HG03460 (cell line): Measurements from ENCODE around the gene NUP188.

Experiments used
- ATAC-seq: cut with Tn5 transposase; IDR thresholded peaks from one replicate; pipeline ENCODE4 v1.9.1; 2021; ENCODE audit not compliant: unreplicated experiment

The NUP188 gene

GRCh38 chr9:128947527-128948301 lies at the start of gene NUP188, which contains the start of gene DOLK:
Gene NUP188 (plus strand): TSS chr9:128947699. CDS start chr9:128947720, 21 bp downstream.
Gene DOLK (minus strand): TSS chr9:128947603. CDS start chr9:128947303, 300 bp downstream.
- peak; percentile 66 for ATAC-seq

GRCh38 chr9:128898382-128898781 lies 49.1 kb upstream of the NUP188 start:
- no peak for ATAC-seq

GRCh38 chr9:128898845-128899565 lies 48.5 kb upstream of the NUP188 start:
- ATAC-seq, result no peak

- ATAC-seq, result no peak
Observed at GRCh38 chr9:128899566-128900322, 47.8 kb upstream of the NUP188 start.

- no peak for ATAC-seq
Observed at GRCh38 chr9:128901379-128901778, 46.1 kb upstream of the NUP188 start.

- ATAC-seq, result peak; percentile 9
Observed at GRCh38 chr9:128901822-128902221, 45.7 kb upstream of the NUP188 start.

GRCh38 chr9:128902351-128903078 lies 45.0 kb upstream of the NUP188 start:
- peak; percentile 89 for ATAC-seq

GRCh38 chr9:128903079-128903461 lies 44.4 kb upstream of the NUP188 start:
- ATAC-seq, result no peak

GRCh38 chr9:128903871-128904620 lies 43.5 kb upstream of the NUP188 start:
- no peak for ATAC-seq

- ATAC-seq, result no peak
Observed at GRCh38 chr9:128905964-128906363, 41.5 kb upstream of the NUP188 start.

GRCh38 chr9:128906741-128907140 lies 40.8 kb upstream of the NUP188 start:
- ATAC-seq, result no peak

- no peak for ATAC-seq
Observed at GRCh38 chr9:128908372-128908771, 39.1 kb upstream of the NUP188 start.

- no peak for ATAC-seq
Observed at GRCh38 chr9:128909859-128910258, 37.6 kb upstream of the NUP188 start.

GRCh38 chr9:128910906-128911305 lies 36.6 kb upstream of the NUP188 start:
- no peak for ATAC-seq

- ATAC-seq, result no peak
Observed at GRCh38 chr9:128911529-128912035, 35.9 kb upstream of the NUP188 start.

- ATAC-seq, result no peak
Observed at GRCh38 chr9:128912270-128912853, 35.1 kb upstream of the NUP188 start.

GRCh38 chr9:128913048-128913900 lies 34.2 kb upstream of the NUP188 start:
- ATAC-seq, result no peak

- ATAC-seq, result no peak
Observed at GRCh38 chr9:128913995-128914772, 33.3 kb upstream of the NUP188 start.
